H1 (cell line): ENCODE data around the gene ARHGAP22.
A peak's percentile ranks its signal among the peaks of the same experiment; 100 is the strongest.

Source experiments
- HDAC6 ChIP-seq: IDR thresholded peaks from one replicate; pipeline ENCODE4 v1.7.1; 2012; ENCODE audit warnings: low read depth, mild to moderate bottlenecking, inconsistent platforms, low read length, moderate library complexity
- RXRA ChIP-seq: IDR thresholded peaks from 2 replicates; pipeline ENCODE4 v1.6.1; 2011; ENCODE audit warnings: low read depth, mild to moderate bottlenecking, low read length, moderate library complexity; ENCODE audit not compliant: insufficient read depth
- TF ChIP-seq, protein P1 (sequence below), 3 experiments: IDR thresholded peaks; 1 replicate in 2 of 3; 2 replicates in 1 of 3; pipeline versions ENCODE4 v1.5.1 to v1.6.1; 2011; ENCODE audit warnings: low read length in 3 of 3, mild to moderate bottlenecking in 3 of 3, inconsistent platforms in 2 of 3, low read depth in 1 of 3, moderate library complexity in 1 of 3; ENCODE audit not compliant: insufficient read depth in 1 of 3; ENCODE audit errors: control extremely low read depth in 1 of 3

DNA sequence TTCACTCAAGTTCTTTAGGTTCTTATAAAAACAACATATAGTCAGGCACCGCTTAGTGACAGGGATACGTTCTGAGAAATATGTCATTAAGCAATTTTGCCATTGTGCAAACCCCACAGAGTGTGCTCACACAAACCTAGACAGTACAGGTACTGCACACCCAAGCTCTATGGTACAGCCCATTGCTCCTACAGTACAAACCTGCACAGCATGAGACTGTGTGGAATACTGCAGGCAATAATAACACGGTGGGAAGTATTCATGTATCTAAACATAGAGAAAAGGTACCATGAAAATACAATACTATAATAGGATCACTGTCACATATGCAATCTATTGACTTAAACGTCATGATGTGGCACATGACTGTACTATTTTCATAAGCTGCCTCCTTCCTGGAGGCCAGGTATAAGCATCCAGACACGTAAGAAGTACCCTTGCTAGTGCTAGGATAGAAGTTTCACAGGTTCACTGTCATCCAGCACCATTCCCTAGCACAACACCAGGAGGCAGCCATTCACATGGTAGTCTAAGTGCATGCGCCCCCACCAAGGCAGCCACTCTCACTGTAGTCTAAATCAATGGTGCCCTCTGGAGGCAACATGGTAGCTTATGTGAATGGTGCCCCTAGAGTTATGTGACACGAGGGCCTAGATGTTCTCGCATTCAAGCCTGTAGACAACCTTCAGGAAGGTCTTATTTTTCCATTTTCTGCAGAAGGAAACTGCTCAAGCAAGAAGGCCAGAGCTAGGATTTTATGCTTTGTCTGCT, 98.5 kb downstream of the ARHGAP22 start:
- TF ChIP-seq, protein P1, sequence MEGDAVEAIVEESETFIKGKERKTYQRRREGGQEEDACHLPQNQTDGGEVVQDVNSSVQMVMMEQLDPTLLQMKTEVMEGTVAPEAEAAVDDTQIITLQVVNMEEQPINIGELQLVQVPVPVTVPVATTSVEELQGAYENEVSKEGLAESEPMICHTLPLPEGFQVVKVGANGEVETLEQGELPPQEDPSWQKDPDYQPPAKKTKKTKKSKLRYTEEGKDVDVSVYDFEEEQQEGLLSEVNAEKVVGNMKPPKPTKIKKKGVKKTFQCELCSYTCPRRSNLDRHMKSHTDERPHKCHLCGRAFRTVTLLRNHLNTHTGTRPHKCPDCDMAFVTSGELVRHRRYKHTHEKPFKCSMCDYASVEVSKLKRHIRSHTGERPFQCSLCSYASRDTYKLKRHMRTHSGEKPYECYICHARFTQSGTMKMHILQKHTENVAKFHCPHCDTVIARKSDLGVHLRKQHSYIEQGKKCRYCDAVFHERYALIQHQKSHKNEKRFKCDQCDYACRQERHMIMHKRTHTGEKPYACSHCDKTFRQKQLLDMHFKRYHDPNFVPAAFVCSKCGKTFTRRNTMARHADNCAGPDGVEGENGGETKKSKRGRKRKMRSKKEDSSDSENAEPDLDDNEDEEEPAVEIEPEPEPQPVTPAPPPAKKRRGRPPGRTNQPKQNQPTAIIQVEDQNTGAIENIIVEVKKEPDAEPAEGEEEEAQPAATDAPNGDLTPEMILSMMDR (IDR thresholded peaks at IDR 0.05; ENCODE audit: control extremely low read depth in 1 of 3, insufficient read depth in 1 of 3, low read depth in 1 of 3, low read length in 3 of 3) = peak; percentile 6 to 22 (median 19); a peak in 3 of 4 replicates
- TF ChIP-seq RXRA (no peak), HDAC6 (no peak)
